WTC11 (cell line): Measurements from ENCODE around the gene AKAP13.

Experiments used
- ATF3 ChIP-seq: sonication (generic); formaldehyde crosslinking; conservative IDR thresholded peaks from 2 replicates; pipeline ENCODE4 v1.8.1; 2022; ENCODE audit warnings: mild to moderate bottlenecking, missing genetic modification reagents
- CREB1 ChIP-seq: sonication (generic); formaldehyde crosslinking; IDR thresholded peaks from 2 replicates; pipeline ENCODE4 v1.8.0; 2023; ENCODE audit warnings: mild to moderate bottlenecking, missing genetic modification reagents
- JUN ChIP-seq: sonication (generic); formaldehyde crosslinking; IDR thresholded peaks from 2 replicates; pipeline ENCODE4 v1.8.0; 2023; ENCODE audit warnings: mild to moderate bottlenecking, missing genetic modification reagents
- MAX ChIP-seq: sonication (generic); formaldehyde crosslinking; IDR thresholded peaks from 2 replicates; pipeline ENCODE4 v1.8.0; 2022; ENCODE audit warnings: mild to moderate bottlenecking, missing genetic modification reagents
- NR3C1 ChIP-seq: sonication (generic); formaldehyde crosslinking; conservative IDR thresholded peaks from 2 replicates; pipeline ENCODE4 v1.8.1; 2023; ENCODE audit warnings: low read depth, mild to moderate bottlenecking, missing genetic modification reagents
- SP1 ChIP-seq: sonication (generic); formaldehyde crosslinking; conservative IDR thresholded peaks from 2 replicates; pipeline ENCODE4 v1.8.1; 2022; ENCODE audit warnings: missing genetic modification reagents
- ZNF138 ChIP-seq: sonication (generic); formaldehyde crosslinking; conservative IDR thresholded peaks from 2 replicates; pipeline ENCODE4 v1.8.1; 2022; ENCODE audit warnings: mild to moderate bottlenecking, moderate library complexity, missing genetic modification reagents
- ZNF423 ChIP-seq: fragments of 250-450 bp; sonication (Bioruptor Pico); IDR thresholded peaks from 2 replicates; pipeline ENCODE4 v2.1.2; 2022; ENCODE audit warnings: mild to moderate bottlenecking, moderate library complexity
- TF ChIP-seq, protein P1 (sequence below): sonication (generic); formaldehyde crosslinking; IDR thresholded peaks from 2 replicates; pipeline ENCODE4 v1.8.1; 2023; ENCODE audit warnings: mild to moderate bottlenecking, missing genetic modification reagents, moderate library complexity
- TF ChIP-seq, protein P2 (sequence below): sonication (generic); formaldehyde crosslinking; IDR thresholded peaks from 2 replicates; pipeline ENCODE4 v1.8.0; 2022; ENCODE audit warnings: mild to moderate bottlenecking, missing genetic modification reagents
- TF ChIP-seq, protein P3 (sequence below): sonication (generic); formaldehyde crosslinking; IDR thresholded peaks from 2 replicates; pipeline ENCODE4 v1.8.1; 2023; ENCODE audit warnings: mild to moderate bottlenecking, missing genetic modification reagents
- TF ChIP-seq, protein P4 (sequence below): fragments of 200-600 bp; IDR thresholded peaks from 2 replicates; pipeline ENCODE4 v1.8.0; 2022; ENCODE audit warnings: antibody characterized with exemption

DNA sequence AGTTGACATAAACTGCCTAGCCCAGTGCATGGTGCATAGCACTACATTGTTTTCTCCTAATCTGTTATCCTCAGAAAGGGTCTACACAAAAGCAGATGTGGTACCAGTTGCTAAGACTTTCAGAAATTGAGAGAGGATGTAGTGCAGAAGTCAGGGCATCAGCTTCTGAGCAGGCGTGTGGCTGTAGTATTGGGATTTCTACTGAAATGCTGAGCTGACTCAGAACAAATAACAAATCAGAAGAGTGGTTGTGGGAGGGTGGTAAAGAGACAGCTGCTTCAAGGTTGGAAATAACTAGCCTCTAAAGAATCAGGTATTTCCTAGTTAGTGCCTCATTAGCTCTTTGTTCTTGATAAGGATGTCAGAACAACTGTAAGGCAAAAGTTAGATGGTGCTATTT lies 161.3 kb downstream of the AKAP13 start:
- no peak for TF ChIP-seq NR3C1 (CRISPR knock-in tag)
- TF ChIP-seq, protein P1, sequence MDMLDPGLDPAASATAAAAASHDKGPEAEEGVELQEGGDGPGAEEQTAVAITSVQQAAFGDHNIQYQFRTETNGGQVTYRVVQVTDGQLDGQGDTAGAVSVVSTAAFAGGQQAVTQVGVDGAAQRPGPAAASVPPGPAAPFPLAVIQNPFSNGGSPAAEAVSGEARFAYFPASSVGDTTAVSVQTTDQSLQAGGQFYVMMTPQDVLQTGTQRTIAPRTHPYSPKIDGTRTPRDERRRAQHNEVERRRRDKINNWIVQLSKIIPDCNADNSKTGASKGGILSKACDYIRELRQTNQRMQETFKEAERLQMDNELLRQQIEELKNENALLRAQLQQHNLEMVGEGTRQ (CRISPR knock-in tag): no peak
- no peak for TF ChIP-seq ZNF138 (CRISPR knock-in tag)
- TF ChIP-seq, protein P2, sequence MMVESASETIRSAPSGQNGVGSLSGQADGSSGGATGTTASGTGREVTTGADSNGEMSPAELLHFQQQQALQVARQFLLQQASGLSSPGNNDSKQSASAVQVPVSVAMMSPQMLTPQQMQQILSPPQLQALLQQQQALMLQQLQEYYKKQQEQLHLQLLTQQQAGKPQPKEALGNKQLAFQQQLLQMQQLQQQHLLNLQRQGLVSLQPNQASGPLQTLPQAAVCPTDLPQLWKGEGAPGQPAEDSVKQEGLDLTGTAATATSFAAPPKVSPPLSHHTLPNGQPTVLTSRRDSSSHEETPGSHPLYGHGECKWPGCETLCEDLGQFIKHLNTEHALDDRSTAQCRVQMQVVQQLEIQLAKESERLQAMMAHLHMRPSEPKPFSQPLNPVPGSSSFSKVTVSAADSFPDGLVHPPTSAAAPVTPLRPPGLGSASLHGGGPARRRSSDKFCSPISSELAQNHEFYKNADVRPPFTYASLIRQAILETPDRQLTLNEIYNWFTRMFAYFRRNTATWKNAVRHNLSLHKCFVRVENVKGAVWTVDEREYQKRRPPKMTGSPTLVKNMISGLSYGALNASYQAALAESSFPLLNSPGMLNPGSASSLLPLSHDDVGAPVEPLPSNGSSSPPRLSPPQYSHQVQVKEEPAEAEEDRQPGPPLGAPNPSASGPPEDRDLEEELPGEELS: no peak
- TF ChIP-seq SP1 (CRISPR knock-in tag): no peak
- TF ChIP-seq, protein P3, sequence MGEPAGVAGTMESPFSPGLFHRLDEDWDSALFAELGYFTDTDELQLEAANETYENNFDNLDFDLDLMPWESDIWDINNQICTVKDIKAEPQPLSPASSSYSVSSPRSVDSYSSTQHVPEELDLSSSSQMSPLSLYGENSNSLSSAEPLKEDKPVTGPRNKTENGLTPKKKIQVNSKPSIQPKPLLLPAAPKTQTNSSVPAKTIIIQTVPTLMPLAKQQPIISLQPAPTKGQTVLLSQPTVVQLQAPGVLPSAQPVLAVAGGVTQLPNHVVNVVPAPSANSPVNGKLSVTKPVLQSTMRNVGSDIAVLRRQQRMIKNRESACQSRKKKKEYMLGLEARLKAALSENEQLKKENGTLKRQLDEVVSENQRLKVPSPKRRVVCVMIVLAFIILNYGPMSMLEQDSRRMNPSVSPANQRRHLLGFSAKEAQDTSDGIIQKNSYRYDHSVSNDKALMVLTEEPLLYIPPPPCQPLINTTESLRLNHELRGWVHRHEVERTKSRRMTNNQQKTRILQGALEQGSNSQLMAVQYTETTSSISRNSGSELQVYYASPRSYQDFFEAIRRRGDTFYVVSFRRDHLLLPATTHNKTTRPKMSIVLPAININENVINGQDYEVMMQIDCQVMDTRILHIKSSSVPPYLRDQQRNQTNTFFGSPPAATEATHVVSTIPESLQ (CRISPR knock-in tag): no peak
- no peak for TF ChIP-seq ATF3 (CRISPR knock-in tag)
- TF ChIP-seq MAX (CRISPR knock-in tag): no peak
- TF ChIP-seq, protein P4, sequence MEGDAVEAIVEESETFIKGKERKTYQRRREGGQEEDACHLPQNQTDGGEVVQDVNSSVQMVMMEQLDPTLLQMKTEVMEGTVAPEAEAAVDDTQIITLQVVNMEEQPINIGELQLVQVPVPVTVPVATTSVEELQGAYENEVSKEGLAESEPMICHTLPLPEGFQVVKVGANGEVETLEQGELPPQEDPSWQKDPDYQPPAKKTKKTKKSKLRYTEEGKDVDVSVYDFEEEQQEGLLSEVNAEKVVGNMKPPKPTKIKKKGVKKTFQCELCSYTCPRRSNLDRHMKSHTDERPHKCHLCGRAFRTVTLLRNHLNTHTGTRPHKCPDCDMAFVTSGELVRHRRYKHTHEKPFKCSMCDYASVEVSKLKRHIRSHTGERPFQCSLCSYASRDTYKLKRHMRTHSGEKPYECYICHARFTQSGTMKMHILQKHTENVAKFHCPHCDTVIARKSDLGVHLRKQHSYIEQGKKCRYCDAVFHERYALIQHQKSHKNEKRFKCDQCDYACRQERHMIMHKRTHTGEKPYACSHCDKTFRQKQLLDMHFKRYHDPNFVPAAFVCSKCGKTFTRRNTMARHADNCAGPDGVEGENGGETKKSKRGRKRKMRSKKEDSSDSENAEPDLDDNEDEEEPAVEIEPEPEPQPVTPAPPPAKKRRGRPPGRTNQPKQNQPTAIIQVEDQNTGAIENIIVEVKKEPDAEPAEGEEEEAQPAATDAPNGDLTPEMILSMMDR: no peak
- no peak for TF ChIP-seq JUN (CRISPR knock-in tag)
- TF ChIP-seq CREB1 (CRISPR knock-in tag): no peak
- TF ChIP-seq ZNF423: no peak
